Type B pancreatic cell (in vitro differentiated cells): Measurements from ENCODE around the gene ADA. TPM values are rescaled to one million over a fixed set of nuclear protein-coding genes. Genes with fewer than 3 reads are reported as not detected.

Experiments used
- DNase-seq: peaks from one replicate; pipeline ENCODE4 v3.0.0; 2021; ENCODE audit warnings: mixed read lengths; ENCODE audit not compliant: unreplicated experiment; ENCODE audit errors: extremely low spot score
- H3K27ac Mint-ChIP-seq: 2 replicates; pipeline ENCODE4 v1.8.0; 2021; ENCODE audit warnings: mild to moderate bottlenecking, mixed read lengths
- H3K27me3 Mint-ChIP-seq: 2 replicates; pipeline ENCODE4 v1.8.0; 2021; ENCODE audit warnings: mixed read lengths
- H3K36me3 Mint-ChIP-seq: 2 replicates; pipeline ENCODE4 v1.8.0; 2021; ENCODE audit warnings: mixed read lengths
- H3K4me1 Mint-ChIP-seq: one replicate; pipeline ENCODE4 v1.8.0; 2021; ENCODE audit warnings: mixed read lengths; ENCODE audit not compliant: unreplicated experiment
- H3K4me3 Mint-ChIP-seq: 2 replicates; pipeline ENCODE4 v1.8.0; 2021; ENCODE audit warnings: mild to moderate bottlenecking, mixed read lengths
- H3K9me3 Mint-ChIP-seq: 2 replicates; pipeline ENCODE4 v1.8.0; 2021; ENCODE audit warnings: mixed read lengths
- CTCF ChIP-seq: fragments of 200-600 bp; sonication (generic); conservative IDR thresholded peaks from 2 replicates; pipeline ENCODE4 v1.5.0; 2021; ENCODE audit warnings: antibody characterized with exemption, mild to moderate bottlenecking
- total RNA-seq: library from RNA; stranded (reverse); gene quantifications from 2 replicates; pipeline ENCODE4 v1.2.1, GENCODE V29; 2021; ENCODE audit warnings: low replicate concordance

Gene ADA
- total RNA-seq, 1 donor from 2014 or later = 15.1 TPM

DNA sequence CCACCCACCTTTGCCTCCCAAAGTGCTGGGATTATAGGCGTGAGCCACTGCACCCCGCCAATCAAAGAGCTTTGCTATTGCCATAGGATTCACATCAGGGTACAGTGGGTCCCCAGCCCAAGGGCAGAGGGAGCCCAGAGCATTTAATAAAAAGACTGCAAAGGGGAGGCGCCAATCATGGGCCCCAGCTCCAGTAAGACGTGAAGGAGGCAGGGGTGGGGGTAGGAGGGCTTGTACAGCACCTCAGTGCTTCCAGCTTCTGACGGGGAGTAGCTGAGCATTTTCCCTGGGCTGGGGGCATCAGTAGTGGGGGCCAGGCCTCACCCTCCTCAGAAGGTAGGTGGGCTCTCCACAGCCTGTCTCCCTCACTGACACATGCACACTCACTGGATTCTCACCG lies 1.5 kb downstream of the ADA start:
- Mint-ChIP-seq H3K27ac (no peak overlapping the region), H3K36me3 (no peaks in the 10 kb centered on the region), H3K4me3 (peak overlapping the region; percentile 63), H3K9me3 (no peaks in the 10 kb centered on the region), H3K4me1 (peaks cover 15% of the 10 kb centered on the region), H3K27me3 (peaks cover 20% of the 10 kb centered on the region)
- no peak for DNase-seq
- no peak for TF ChIP-seq CTCF

GRCh38 chr20:44649126-44649525 lies 2.4 kb downstream of the ADA start:
- Mint-ChIP-seq H3K4me1 (peaks cover 17% of the 10 kb centered on the region), H3K4me3 (peak overlapping the region; percentile 45), H3K36me3 (no peaks in the 10 kb centered on the region), H3K27me3 (peaks cover 17% of the 10 kb centered on the region), H3K9me3 (no peaks in the 10 kb centered on the region), H3K27ac (no peak overlapping the region)
- TF ChIP-seq CTCF = no peak
- DNase-seq = no peak

DNA sequence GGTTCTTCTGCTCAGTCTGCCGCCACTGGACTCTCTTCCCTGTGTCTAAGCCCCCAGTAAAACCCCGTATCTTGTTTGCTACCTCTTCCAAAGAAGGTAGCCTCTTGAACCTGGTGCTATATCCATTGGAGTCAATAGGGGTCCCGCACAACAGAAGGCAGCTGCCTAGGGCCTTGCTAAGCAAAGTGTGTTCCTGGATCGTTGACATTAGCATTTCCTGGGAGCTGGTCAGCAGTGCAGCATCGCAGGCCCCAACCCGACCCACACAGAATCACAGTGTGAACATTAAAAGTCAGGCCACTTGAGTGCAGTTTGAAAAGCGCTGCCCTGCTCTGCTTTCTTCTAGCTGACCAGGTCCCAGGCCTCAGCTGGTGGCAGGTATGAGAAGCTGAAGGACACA lies 2.9 kb downstream of the ADA start:
- DNase-seq = no peak

GRCh38 chr20:44648068-44648467 lies 3.4 kb downstream of the ADA start:
- no peak overlapping the region for H3K27ac Mint-ChIP-seq
- no peak overlapping the region for H3K4me3 Mint-ChIP-seq
- no peaks in the 10 kb centered on the region for H3K9me3 Mint-ChIP-seq
- H3K36me3 Mint-ChIP-seq = no peaks in the 10 kb centered on the region
- peaks cover 27% of the 10 kb centered on the region for H3K4me1 Mint-ChIP-seq
- no peak for TF ChIP-seq CTCF
- DNase-seq = no peak
- H3K27me3 Mint-ChIP-seq = peaks cover 10% of the 10 kb centered on the region

More for the DNA sequence above, 2.9 kb downstream of the ADA start:
- Mint-ChIP-seq H3K27me3 (peaks cover 15% of the 10 kb centered on the region), H3K36me3 (no peaks in the 10 kb centered on the region), H3K9me3 (no peaks in the 10 kb centered on the region), H3K27ac (no peak overlapping the region), H3K4me3 (peak overlapping the region; percentile 45), H3K4me1 (peaks cover 21% of the 10 kb centered on the region)
- TF ChIP-seq CTCF = no peak

DNA sequence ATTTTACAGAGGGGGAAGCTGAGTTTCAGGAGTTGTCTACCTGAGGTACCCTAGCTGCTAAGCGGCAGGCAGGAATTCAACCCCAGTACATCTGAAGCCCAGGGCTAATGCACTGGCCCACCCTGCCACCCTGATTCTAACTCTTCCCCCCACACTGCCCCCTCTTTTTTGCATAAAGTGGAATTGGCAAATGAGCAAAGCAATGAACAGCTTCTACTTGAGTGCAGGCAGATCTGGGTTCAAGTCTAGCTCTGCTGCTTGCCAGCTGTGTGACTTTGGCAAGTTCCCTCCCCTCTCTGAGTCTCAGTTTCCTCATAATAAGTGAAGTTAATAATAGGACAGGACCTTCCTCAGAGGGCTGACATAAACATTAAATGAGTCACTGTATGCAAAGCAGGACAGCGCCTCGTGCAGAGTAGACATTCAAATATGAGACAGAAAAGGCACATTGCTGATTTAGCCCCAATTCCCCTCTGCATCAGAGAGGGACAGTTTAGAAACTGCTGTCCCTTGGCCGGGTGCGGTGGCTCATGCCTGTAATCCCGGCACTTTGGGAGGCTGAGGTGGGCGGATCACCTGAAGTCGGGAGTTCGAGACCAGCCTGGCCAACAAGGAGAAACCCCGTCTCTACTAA lies 4.7 kb downstream of the ADA start:
- H3K4me3 Mint-ChIP-seq = no peak overlapping the region

More for the DNA sequence above, 4.7 kb downstream of the ADA start:
- DNase-seq = no peak
- H3K4me1 Mint-ChIP-seq = peaks cover 34% of the 10 kb centered on the region
- no peak overlapping the region for H3K27ac Mint-ChIP-seq
- H3K36me3 Mint-ChIP-seq = no peaks in the 10 kb centered on the region
- TF ChIP-seq CTCF = no peak
- H3K27me3 Mint-ChIP-seq = peaks cover 3% of the 10 kb centered on the region
- no peaks in the 10 kb centered on the region for H3K9me3 Mint-ChIP-seq
